HG02610 (cell line): ENCODE measurements around the gene DIPK1B.

ENCODE experiments used
- ATAC-seq: cut with Tn5 transposase; IDR thresholded peaks from one replicate; pipeline ENCODE4 v1.9.1; 2021; ENCODE audit warnings: mild to moderate bottlenecking, moderate library complexity; ENCODE audit not compliant: unreplicated experiment

DIPK1B gene

GRCh38 chr9:136686534-136686793 lies 25.9 kb upstream of the DIPK1B start:
- no peak for ATAC-seq

- no peak for ATAC-seq
Measured at GRCh38 chr9:136686794-136687711, 25.3 kb upstream of the DIPK1B start, which contains the start of gene AGPAT2. Gene AGPAT2 (minus strand): TSS chr9:136687457. CDS start chr9:136687357, 100 bp downstream.

GRCh38 chr9:136687721-136688223 lies 24.6 kb upstream of the DIPK1B start:
- no peak for ATAC-seq

GRCh38 chr9:136688274-136689107 lies 23.9 kb upstream of the DIPK1B start:
- no peak for ATAC-seq

GRCh38 chr9:136689108-136689460 lies 23.3 kb upstream of the DIPK1B start:
- no peak for ATAC-seq

- no peak for ATAC-seq
Measured at GRCh38 chr9:136690104-136690805, 22.1 kb upstream of the DIPK1B start.

GRCh38 chr9:136690806-136691261 lies 21.5 kb upstream of the DIPK1B start:
- ATAC-seq = no peak

- ATAC-seq = no peak
Measured at GRCh38 chr9:136691316-136692184, 20.8 kb upstream of the DIPK1B start.

- no peak for ATAC-seq
Measured at GRCh38 chr9:136692185-136693134, 19.9 kb upstream of the DIPK1B start.

GRCh38 chr9:136693135-136693489 lies 19.3 kb upstream of the DIPK1B start:
- no peak for ATAC-seq

GRCh38 chr9:136693490-136694162 lies 18.7 kb upstream of the DIPK1B start:
- no peak for ATAC-seq

GRCh38 chr9:136694163-136694871 lies 18.1 kb upstream of the DIPK1B start:
- no peak for ATAC-seq

- no peak for ATAC-seq
Measured at GRCh38 chr9:136694872-136695247, 17.5 kb upstream of the DIPK1B start.

GRCh38 chr9:136695435-136695895 lies 16.9 kb upstream of the DIPK1B start:
- no peak for ATAC-seq

- ATAC-seq = no peak
Measured at GRCh38 chr9:136695955-136696354, 16.4 kb upstream of the DIPK1B start.

GRCh38 chr9:136696502-136696901 lies 15.9 kb upstream of the DIPK1B start:
- no peak for ATAC-seq

GRCh38 chr9:136697146-136697820 lies 15.1 kb upstream of the DIPK1B start:
- no peak for ATAC-seq
